Measurements from ENCODE around the gene CCDC197.

CCDC197 gene

DNA sequence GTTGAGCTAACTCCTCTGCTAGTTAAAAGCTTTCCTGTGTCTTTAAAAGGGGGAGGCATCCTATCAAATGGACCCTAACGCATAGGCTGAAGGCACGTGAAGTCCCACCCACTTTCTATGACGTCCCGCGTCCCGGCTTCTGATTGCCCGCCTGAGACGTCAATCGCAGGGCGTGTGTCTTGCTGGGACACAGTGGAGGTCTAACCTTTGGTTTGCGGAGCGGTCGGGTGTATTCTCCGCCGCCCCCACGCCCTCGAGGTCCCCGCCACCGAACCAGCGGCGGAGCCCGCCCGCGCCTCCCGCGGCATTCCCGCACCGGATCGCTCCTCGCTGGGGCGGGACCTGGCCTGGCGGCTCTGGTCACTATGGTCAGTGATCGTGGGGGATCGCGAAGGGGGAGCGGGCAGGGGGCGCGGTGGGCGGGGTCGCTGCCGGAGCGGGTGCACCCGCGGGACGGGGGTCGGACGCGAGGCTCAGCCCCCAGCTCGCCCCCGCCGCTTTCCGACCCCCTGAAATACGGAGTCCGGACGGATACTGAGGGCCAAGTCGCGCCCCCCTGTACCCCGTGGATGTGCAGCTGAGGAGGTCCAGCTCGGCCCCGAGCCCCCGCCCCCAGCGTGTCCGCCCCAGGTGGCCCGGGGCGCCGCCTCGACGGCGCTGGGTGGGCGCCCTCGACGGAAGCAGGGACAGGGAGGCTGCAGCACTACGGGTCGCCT is 29.2 kb downstream of the CCDC197 start, which contains the start of gene OTUB2:
OTUB2 (plus strand) TSS at position 168 of the 716 bp plus-strand sequence; CDS start at position 366, 198 bp downstream.
- peak; percentile 100 for DNase-seq (ENCODE audit: low spot score)

GRCh38 chr14:94026889-94027469 is 29.9 kb downstream of the CCDC197 start:
- DNase-seq (ENCODE audit: low spot score) = no peak

DNA sequence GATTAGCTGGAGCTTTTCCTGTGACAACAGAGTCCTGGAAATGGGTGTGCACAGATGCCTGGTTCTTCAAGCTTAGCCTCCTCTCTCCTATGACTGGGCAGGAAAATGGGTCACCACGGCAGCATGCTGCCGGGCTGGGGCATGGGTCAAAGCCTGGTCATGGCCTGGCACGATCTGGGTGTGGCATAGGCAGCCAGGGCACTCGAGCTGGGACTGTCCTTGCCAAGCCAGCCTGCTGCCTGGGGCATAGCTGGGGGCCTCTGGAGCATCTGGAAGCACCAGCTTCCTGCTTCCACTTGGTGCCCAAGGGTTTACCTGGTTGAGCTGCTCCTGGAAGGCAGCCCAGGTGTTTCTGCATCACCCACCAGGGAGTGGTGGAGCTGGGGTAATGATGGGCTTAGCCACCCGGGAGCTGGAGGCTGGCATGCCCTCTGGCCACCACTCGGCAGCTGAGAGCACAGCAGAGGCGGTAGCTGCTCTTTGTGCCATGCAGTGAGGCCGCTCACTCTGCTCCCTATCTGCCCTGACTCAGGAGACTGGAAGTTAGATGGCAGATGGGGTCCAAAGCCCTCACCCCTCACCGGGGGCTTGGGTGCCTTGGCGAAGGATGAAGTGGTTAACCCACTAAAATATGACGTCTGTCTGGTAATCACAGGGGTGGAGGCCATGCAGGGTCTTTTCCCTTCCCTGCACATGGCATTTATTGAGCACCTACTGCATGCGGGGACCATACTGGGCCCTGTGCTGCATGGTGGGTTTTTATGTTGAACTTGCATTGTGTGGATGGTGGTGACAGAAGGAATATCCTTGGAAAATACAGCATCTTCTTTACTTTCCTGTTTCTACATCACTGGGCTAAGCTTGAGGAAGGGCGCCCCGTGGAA is 30.7 kb downstream of the CCDC197 start:
- DNase-seq (ENCODE audit: low spot score) = no peak

DNA sequence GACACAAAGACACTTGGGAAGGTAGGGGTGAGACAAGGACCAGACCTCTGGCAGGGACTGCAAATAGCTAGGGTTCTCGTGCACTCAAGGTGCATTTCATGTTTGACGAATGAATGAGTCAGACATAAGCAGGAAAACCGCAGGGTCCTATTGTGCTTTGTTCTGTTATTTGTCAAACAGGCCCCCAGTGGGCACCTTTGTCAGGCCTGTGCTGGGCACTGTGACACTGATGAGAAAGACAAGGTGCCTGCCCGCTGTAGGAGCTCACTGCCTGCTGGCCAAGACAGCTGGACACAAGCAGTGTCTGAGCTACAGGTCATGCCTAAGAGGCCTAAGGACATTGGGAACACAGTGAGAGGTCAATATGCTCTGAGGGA is 31.3 kb downstream of the CCDC197 start:
- no peak for DNase-seq (ENCODE audit: low spot score)

- no peak for DNase-seq (ENCODE audit: low spot score)
Measured at GRCh38 chr14:94029265-94029664, 32.2 kb downstream of the CCDC197 start.

GRCh38 chr14:94029671-94030203 is 32.6 kb downstream of the CCDC197 start:
- DNase-seq (ENCODE audit: low spot score) = no peak

- no peak for DNase-seq (ENCODE audit: low spot score)
Measured at GRCh38 chr14:94030571-94030970, 33.5 kb downstream of the CCDC197 start.

GRCh38 chr14:94031161-94031882 is 34.2 kb downstream of the CCDC197 start:
- DNase-seq (ENCODE audit: low spot score) = no peak

DNA sequence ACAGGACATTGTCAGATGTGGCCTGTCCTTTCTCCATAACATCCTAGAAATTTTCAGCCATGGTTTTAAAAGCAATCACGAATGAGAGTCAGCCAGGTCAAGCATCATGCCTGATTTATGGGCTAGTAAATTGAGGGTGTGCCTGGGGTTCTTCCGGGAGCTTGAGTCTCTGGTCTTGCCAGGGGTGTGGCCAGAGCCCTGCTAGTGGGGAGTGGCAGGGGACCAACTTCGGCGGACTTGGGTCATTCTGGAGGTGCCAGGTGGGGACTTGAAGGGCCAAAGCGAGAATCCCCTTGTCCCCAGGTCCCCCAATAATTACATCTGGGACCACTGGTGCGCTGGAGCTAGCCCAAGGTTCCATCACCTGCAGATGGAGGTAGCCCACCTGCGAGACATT is 34.8 kb downstream of the CCDC197 start:
- no peak for DNase-seq (ENCODE audit: low spot score)

GRCh38 chr14:94034886-94035285 is 37.8 kb downstream of the CCDC197 start:
- DNase-seq (ENCODE audit: low spot score) = no peak

- DNase-seq (ENCODE audit: low spot score) = peak; percentile 88
Measured at GRCh38 chr14:94036313-94037167, 39.4 kb downstream of the CCDC197 start.

- no peak for DNase-seq (ENCODE audit: low spot score)
Measured at GRCh38 chr14:94037954-94038353, 40.9 kb downstream of the CCDC197 start.

DNA sequence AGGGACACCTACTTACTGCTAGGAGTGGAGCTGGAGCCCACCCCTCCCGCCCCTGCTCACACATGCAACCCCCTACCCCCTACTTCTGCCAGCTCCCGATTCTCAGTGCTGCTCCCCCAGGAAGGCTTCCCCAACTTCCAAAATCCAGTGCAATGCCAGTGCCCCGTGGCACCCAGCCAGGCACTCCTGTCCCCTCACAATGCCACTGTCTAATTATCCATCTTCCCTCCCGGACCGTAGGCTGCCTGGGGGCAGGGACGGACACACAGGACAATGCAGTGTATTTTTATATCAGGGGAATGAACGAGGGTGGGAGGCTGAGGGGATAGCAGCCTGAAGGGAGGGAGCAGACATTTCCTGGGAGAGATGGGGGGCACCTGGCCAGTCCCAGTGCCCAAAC is 41.4 kb downstream of the CCDC197 start:
- no peak for DNase-seq (ENCODE audit: low spot score)

- DNase-seq (ENCODE audit: low spot score) = no peak
Measured at GRCh38 chr14:94038921-94039629, 42.0 kb downstream of the CCDC197 start.

GRCh38 chr14:94040247-94040646 is 43.1 kb downstream of the CCDC197 start:
- DNase-seq (ENCODE audit: low spot score) = no peak

DNA sequence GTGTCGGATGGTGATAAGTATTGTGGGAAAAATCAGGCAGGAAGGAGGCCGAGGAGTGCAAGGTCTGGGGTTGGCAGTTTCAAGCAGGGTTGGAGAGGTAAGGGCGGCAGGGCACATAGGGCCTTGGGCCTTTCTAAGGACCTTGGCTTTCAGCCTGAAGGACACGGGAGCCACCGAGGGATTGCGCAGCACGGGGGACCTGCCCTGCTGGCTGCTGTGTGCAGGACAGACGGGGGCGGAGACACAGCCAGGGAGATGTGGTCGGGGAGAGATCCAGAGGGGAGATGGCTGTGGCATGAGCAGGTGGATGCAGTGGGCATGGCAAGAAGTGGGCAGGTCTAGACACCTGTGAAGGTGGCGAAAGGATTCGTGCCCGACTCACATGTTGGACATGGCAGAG is 43.7 kb downstream of the CCDC197 start:
- DNase-seq (ENCODE audit: low spot score) = no peak

- peak; percentile 91 for DNase-seq (ENCODE audit: low spot score)
Measured at GRCh38 chr14:94041551-94042346, 44.6 kb downstream of the CCDC197 start.

DNA sequence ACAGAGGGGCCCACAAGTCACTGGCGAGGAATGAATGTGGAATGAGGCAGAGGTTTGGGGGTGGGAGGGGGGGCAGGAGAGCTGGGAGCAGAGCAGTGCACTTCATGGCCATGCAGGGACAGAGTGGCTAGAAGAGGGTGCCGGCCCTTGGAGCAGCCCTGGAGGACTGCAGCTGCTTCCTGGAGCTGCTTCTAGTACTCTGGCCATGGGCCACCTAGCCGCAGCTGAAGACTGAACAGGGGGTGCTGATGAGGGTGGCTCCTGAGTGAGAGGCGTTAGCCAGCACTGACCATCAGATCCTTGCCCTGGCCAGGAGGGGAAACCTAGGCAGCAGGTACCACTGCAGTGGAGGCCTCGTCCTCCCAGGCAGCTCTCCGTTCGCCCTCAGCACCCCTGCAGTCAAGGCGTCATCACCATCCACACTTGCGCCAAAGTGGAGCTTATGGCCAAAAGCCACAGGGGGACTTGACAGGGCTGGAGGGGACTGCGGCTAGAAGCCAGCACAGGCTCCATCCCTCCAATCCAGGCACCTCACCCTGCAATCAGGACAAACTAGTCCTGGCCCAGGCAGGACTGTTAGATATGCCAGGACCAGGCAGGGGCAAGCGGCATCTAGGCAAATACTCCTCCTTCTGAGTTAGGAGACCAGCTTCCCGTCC is 45.5 kb downstream of the CCDC197 start:
- DNase-seq (ENCODE audit: low spot score) = peak; percentile 29

Measured in AG20443 (cell line).